Measurements from ENCODE around the gene PIGU.
"Not testable (repeated sequence)": the region's sequence is repeated elsewhere in the genome, so short reads cannot be mapped to it uniquely, and the experiment has no call there.

PIGU gene

DNA sequence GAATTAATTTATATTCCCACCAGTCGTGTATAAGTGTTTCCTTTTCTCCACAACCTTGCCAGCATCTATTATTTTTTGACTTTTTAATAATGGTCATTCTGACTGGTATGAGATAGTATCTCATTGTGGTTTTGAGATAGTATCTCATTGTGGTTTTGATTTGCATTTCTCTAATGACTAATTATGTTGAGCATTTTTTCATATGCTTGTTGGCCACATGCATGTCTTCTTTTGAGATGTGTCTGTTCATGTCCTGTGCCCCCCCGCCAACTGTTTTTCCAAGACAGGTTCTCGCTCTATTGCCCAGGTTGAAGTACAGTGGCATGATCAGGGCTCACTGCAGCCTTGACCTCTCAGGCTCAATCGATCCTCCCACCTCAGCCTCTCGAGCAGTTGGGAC lies 15.1 kb downstream of the PIGU start:
- not testable (repeated sequence) for DNase-seq

DNA sequence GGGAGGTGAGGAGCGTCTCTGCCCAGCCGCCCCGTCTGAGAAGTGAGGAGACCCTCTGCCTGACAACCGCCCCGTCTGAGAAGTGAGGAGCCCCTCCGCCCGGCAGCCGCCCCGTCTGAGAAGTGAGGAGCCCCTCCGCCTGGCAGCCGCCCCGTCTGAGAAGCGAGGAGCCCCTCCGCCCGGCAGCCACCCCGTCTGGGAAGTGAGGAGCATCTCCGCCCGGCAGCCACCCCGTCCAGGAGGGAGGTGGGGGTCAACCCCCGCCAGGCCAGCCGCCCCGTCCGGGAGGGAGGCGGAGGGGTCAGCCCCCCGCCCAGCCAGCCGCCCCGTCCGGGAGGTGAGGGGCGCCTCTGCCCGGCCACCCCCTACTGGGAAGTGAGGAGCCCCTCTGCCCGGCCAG lies 18.2 kb downstream of the PIGU start:
- not testable (repeated sequence) for DNase-seq

DNA sequence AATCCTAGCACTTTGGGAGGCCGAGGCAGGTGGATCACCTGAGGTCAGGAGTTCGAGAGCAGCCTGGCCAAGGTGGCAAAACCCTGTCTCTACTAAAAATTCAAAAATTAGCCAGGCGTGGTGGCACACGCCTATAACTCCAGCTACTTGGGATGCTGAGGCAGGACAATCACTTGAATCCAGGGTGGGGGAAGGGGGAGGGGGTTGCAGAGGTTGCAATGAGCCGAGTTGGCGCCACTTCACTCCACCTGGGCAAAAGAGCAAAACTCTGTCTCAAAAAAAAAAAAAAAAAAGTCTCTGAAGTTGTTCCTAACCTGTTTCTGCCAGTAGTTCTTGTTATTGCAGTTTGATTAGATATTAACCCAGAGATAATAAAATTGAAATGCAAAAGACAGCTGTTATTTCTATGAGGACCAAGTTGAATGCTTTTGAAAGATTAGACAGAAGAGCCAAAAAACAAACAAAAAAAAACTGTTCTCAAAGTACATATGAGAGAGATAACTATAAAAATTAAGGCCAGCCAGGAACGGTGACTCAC lies 22.6 kb downstream of the PIGU start:
- DNase-seq = no peak

DNA sequence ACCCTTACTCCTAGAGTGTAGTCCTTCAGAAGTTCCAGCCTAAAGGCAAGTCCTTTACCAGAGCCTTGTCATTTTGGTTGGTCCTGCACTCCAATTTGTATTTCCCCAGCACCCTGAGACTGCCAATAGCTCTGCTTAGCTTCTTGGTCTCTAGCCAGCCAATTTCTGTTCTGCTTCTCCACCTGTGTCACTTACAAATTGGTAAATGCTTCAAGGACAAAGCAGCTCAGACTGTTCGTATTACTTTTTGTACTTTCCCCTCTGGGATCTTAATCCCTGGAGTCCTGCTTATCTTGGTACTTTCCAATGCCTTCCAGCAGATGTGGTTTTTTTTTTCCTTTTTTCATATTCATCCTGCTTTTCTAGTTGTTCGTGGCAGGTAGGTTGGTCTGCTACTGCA lies 25.7 kb downstream of the PIGU start:
- DNase-seq = no peak

DNA sequence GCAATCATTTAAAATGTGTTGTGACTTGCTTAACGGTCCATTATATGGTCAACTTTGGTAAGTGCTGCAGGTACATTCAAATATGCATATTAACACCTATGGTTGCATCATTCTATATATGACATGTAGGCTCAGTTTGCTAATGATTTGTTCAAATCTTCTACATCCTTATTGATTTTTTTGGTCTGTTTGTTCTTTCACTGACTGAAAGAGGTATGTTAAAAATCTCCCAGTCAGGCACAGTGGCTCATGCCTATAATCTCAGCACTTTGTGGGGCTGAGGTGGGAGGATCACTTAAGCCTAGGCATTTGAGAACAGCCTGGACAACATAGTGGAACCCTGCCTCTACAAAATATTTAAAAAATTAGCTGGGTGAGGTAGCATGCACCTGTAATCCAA lies 29.2 kb downstream of the PIGU start:
- DNase-seq = no peak

DNA sequence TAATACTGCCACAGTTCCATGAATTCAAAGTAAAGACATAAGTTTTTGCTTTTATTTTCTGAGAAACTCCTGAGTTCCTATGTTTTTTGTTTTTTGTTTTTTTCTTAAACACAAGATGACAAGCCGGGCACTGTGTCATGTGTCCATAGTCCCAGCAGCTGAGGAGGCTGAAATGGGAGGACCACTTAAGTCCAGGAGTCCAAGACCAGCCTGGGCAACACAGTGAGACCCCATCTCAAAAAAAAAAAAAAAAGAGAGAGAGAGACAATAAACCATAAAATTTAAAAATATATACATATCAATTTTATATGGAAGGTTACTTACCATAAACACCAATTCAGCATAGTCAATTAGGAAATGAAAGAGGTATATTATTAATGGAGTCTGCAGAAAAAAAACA lies 31.9 kb downstream of the PIGU start:
- DNase-seq = no peak

DNA sequence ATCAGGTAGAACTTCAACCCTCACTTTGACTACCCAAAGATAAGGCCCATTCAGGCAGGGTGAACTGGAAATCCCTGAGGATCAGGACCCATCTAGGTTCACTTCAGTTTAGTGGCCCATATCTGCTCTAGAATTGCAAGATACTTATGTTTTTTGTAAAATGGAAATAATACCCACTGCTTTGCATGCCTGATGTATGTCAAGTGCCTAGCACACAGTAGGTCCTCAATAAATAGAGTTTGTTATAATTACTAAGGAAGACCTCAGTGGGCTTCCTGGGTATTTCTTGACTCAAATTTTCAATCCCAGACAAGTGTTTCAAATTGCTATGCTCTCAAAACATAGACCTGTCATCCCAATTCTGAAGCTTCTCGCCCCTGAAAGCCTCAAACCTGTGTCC lies 32.5 kb downstream of the PIGU start:
- DNase-seq = no peak

DNA sequence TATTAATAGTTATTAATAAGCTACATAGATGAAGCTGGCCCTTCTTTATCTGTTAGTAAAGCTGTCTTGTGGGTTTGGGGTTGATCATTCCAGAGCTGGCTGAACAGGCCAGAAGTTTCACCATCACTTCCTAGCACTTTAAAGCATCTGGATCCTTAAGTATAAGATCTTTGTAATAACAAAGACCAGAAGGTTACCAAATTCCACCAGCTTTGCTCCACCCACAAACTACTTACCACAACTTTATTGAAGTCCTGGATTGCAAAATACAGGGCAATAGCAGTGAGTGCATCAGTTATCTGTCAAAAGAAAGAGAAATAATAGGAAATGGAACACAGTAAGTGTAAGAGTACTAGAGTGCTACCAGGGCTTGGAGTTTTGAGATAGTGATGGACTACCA lies 33.0 kb downstream of the PIGU start:
- no peak for DNase-seq

DNA sequence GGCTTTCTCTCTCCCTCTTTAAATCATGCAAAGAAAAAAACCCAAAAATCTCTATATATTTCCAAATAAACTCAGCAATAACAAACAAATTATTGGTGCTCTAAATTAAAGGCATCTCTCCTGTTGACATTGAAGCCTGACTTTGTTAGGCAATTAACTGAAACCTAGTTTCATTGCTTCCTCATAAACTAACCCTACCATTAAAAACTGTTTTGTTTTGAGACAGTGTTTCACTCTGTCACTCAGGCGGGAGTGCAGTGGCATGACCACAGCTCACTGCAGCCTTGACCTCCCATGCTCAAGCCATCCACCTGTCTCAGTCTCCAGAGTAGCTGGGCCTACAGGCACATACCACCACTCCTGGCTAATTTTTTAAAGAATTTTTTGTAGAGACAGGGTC lies 34.9 kb downstream of the PIGU start:
- no peak for DNase-seq

DNA sequence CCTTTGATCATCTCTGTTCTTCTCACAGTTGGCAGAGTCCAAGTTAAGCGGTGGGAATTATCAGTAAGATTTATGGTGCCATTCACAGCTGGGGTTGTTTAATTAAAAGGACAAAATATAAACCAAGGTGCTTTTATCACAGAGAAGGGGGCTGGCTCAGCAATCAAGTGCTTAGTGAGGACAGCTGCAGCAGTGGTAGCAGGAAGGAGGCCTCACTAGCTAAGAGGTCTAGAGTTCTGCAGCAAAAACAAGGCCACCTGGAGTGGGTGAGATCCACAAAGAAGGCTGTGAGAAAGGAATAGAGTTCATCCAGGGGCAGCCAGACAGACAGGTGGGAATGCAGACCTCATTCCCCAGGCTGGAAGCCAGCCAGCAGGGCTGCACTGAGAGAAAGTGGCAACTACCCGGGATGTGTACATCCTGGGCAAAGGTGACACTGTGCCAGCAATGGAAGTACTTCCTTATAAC lies 37.1 kb downstream of the PIGU start:
- DNase-seq = no peak

DNA sequence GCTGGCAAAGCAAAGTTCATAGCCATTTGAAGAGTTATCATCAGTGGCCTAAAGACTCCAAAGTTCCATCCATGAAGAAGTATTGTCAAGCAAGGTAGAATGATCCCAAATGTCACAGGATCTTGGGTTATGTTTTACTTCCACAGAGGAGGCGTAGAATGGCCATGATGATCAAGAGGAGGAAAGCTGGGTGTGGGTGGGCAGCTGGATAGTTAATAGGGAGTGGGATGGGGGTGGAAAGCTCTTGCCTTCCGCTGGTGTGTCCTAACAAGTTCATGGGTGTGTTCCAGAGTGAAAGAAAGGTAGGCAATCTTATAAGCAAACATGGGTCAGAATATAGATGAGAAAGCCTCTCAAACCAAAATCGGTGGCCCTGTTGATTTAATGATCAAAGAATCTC lies 38.4 kb downstream of the PIGU start:
- no peak for DNase-seq

DNA sequence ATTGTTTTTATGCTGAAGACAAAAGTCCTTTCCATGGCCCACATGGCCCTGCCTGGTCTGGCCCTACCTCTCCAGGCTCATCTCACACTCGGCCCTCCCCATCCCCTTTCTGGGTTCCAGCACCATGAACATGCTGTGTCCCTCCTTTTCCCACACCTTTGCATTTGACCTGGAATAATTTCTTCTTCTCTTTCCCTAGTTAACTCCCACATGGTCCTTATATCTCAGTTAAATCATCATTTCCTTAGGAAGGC lies 38.9 kb downstream of the PIGU start:
- no peak for DNase-seq

DNA sequence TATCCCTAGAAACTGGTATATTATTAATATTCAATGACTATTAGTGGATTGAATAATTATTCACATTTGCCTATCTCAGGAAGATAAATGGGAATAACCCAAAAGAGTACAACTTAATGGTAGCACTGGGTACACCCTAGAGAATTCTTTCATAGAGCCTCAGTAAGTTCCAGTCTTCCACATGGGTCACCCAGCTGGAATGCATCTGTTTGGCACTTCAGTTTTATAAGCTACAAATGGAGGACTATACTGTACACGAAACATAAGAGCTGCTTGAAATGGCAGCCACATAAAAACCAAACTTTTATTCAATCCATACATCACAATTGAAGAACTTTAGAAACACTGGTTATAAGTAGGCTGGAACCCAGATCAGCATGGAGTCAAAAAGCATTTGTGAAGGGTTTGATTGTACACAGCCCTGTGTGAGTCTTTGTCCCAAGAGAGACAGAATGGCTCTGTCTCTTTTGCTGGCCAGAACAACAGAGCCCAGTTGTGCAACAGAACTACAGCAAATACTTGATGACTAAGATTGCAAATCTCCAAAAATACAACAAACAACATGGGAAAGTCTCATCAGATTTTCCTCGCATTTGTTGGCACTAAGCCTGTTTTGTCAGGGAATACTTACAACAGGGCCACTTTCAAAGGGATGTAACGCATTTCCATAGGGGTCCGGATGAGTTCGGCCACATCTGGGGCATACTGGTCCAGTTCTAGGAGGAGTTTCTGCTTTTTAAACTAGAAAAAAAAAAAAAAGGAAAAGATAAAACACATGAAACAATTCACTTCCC lies 39.5 kb downstream of the PIGU start:
- DNase-seq = no peak

DNA sequence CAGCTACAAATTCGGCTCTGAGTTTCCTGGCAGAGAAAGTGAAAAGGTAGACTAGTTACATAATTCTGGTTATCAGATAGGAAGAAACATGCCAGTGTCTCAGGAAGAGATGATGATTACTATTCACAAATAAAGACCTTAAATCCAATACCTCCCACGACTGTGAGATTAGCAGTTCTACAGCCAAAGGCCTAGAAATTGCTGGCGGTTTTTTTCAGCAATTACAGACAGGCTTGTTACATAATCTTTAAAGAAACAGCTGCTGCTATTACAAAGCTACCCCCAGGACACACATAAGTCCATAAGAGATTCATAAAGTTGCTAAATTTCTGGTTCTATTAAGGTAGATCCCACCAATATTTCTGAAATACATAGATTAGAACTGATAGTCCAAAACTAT lies 40.2 kb downstream of the PIGU start:
- DNase-seq = no peak

DNA sequence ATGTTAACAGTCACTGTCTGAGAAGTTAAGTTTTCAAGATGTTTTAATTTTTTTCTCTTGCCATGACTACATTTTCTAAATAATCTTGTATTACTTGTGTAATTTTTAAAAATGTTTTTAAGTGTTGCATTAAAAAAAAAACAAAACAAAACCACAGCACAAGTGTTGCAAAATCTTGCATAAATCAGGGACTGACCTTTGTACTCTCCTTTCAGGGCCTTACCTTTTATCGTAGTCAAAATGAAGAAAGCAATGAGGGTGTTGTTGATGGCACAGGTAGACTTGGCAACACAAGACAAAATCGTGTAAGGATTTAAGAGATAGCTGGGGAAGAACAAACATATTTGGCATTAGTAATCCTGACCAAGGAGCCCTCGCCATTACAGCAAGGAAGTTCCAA lies 42.5 kb downstream of the PIGU start:
- DNase-seq = no peak

DNA sequence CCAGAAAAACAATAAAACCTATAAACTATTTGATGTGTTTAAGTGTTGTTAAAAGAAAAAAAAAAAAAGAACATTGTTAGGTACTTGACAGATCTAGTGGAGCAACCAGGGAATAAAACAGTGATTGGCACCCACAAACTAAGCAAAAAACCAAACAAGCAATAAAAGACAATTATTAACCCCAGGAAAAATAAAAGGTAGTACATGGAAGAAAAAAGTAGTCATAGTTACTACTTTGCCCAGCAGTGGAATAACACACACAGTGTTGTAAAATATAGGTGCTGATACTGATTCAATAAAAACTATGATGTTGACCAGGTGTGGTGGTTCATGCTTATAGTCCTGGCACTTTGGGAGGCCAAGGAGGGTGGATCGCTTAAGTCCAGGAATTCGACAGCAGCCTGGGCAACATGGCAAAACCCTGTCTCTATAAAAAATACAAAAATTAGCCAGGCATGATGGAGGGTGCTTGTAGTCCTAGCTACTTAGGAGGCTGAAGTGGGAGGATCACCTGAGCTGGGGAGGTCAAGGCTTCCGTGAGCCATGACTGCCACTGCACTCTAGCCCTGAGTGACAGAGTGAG lies 43.9 kb downstream of the PIGU start:
- DNase-seq = no peak

DNA sequence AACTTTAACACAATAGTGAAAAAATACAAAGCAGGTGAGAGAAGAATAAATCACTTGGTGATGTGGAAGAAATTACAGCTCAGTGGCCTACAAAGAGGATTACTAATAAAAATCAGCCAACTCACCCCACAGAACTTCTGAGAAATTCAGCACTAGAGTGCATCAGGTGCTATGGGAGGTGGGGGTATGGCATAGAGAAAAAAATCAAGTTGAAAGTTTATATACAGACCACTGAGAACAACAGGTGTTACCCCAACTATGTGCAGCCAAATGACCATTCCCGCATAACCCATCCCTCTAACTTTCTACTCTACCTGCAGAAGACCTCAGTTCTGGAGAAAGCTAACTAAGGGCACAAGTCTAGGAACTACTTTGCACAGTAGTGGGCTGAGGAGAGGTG lies 47.0 kb downstream of the PIGU start:
- no peak for DNase-seq

DNA sequence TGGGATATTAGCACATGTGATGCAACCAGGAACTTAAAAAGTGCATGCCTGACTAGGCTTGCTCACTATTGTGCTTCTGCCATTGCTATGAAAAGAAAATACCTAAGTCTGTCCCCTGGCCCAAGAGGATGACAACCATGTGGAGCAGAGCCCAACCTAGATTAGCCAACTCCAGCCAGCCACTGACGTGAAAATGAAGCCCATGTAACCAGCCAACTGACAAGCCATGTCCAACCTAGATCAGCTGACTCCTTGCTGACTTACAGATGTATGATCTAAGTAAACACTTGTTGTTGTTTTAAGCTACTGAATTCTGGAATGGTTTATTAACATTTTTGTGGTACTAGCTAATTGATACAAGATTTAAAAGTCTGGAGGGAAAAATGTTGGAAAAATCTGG lies 47.5 kb downstream of the PIGU start:
- no peak for DNase-seq

DNA sequence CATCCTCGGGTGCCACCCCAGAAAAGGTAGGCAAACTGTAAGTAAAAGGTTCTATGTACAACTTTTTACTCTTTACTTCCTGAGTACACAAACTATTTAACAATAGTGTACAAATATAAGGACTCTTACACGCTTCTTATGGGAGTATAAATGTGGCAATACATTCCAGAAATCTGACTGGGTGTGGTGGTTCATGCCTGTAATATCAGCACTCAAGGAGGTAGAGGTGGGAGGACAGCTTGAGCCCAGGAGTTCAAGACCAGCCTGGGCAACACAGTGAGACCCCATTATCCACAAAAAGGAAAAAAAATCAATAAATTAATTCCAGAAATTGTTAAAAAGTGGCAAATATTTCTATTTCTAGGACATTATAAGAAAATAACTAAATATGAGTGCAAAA lies 48.9 kb downstream of the PIGU start:
- no peak for DNase-seq

DNA sequence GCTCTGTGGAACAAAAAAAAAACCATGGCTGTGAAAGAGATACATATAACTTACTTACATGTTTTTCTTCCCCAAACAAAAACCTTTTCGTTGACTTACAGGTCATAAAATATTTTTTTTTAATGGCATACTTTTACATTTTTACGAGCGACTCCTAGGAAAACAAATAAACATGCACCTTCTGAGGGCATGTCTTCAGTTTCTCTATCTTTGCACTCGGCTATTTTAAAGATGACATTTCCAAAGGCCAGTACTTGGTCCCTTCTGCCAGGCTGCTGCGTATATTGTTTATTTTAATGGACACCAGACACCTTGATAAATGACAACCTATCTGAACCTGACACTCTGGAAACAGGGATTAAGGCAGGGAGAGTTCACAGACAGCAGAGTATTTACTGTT lies 49.4 kb downstream of the PIGU start:
- no peak for DNase-seq

DNA sequence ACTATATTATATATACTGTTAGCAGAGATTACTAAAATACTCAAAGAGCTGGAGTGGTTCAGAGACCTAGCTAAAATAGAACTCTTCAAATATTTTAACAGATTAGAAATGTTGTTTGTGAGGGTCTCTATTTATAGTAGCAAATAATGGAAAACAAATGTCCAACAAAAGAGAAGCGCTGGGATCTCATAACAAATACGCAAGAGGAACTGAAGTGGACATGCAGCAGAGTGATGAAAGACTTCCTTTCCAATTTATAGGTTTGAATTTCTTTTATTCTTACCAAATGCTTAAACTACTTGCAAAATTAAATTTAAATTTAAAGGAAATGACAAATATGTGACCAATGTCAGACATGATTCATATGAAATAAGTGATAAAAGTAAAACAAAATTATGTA lies 49.9 kb downstream of the PIGU start:
- DNase-seq = no peak

DNA sequence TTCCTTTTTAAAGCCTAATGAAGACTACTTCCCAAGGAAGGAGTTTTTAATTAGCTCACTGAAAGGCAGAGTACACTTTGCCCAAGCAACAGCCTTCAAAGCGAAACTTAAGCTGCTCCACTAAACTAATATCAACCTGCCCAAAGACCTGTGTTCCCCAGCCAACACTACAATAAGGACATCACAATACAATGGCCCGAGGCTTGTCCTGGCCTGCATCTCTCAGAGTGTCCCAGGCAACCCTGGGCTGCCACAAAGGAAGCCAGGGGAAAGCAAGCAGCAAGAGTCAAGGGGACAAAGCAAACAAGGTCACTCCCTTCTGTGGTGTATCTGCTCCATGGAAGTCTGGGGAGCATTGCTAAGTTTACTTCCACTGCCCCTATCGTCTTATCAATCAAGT lies 52.3 kb downstream of the PIGU start:
- DNase-seq = no peak

DNA sequence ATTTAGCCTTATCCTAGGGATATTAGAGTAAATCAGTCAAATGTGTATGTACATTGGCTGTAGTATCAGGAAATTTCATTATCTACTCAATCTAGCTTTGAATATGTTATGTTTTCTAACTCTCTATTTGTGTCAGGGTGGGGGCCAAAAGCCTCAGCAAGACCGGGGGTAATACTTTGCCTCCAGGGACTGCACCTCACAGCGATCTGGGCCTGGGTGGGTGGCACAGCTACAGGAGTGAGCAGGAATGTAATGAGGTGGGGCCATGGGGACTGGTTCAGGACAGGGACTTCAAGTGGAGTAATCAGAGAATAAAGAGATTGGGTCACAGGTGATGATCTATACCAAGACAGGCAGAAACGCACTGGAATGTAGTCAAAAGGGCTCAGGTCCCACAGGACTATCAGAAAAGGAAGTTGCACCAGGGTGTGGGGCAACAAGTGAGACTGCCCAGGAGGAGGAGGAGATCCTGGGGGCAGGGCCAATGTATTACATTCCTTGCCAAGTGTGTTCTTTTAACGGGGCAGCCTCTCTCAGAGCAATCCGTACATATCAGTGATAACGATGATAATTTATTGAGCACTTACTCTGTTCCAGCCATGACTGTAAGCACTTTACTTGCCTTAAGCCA lies 54.0 kb downstream of the PIGU start:
- no peak for DNase-seq
